ENCODE measurements around the gene ERG. TPM values are rescaled to one million over a fixed set of nuclear protein-coding genes. Genes with fewer than 3 reads are reported as not detected.
A peak's percentile ranks its signal among the peaks of the same experiment; 100 is the strongest.

The ERG gene
- total and polyA plus RNA-seq, 2 experiments from 2014 or later, result 0.14 to 0.44 TPM

- ATAC-seq (no peak), DNase-seq (ENCODE audit: low spot score) (peak; percentile 12)
- peak in 1 of 2 experiments; percentile 33; a peak in 1 of 4 replicates for TF ChIP-seq CTCF (conservative IDR thresholded peaks at IDR 0.05; ENCODE audit: low read depth in 2 of 2)
- TF ChIP-seq, protein P1, sequence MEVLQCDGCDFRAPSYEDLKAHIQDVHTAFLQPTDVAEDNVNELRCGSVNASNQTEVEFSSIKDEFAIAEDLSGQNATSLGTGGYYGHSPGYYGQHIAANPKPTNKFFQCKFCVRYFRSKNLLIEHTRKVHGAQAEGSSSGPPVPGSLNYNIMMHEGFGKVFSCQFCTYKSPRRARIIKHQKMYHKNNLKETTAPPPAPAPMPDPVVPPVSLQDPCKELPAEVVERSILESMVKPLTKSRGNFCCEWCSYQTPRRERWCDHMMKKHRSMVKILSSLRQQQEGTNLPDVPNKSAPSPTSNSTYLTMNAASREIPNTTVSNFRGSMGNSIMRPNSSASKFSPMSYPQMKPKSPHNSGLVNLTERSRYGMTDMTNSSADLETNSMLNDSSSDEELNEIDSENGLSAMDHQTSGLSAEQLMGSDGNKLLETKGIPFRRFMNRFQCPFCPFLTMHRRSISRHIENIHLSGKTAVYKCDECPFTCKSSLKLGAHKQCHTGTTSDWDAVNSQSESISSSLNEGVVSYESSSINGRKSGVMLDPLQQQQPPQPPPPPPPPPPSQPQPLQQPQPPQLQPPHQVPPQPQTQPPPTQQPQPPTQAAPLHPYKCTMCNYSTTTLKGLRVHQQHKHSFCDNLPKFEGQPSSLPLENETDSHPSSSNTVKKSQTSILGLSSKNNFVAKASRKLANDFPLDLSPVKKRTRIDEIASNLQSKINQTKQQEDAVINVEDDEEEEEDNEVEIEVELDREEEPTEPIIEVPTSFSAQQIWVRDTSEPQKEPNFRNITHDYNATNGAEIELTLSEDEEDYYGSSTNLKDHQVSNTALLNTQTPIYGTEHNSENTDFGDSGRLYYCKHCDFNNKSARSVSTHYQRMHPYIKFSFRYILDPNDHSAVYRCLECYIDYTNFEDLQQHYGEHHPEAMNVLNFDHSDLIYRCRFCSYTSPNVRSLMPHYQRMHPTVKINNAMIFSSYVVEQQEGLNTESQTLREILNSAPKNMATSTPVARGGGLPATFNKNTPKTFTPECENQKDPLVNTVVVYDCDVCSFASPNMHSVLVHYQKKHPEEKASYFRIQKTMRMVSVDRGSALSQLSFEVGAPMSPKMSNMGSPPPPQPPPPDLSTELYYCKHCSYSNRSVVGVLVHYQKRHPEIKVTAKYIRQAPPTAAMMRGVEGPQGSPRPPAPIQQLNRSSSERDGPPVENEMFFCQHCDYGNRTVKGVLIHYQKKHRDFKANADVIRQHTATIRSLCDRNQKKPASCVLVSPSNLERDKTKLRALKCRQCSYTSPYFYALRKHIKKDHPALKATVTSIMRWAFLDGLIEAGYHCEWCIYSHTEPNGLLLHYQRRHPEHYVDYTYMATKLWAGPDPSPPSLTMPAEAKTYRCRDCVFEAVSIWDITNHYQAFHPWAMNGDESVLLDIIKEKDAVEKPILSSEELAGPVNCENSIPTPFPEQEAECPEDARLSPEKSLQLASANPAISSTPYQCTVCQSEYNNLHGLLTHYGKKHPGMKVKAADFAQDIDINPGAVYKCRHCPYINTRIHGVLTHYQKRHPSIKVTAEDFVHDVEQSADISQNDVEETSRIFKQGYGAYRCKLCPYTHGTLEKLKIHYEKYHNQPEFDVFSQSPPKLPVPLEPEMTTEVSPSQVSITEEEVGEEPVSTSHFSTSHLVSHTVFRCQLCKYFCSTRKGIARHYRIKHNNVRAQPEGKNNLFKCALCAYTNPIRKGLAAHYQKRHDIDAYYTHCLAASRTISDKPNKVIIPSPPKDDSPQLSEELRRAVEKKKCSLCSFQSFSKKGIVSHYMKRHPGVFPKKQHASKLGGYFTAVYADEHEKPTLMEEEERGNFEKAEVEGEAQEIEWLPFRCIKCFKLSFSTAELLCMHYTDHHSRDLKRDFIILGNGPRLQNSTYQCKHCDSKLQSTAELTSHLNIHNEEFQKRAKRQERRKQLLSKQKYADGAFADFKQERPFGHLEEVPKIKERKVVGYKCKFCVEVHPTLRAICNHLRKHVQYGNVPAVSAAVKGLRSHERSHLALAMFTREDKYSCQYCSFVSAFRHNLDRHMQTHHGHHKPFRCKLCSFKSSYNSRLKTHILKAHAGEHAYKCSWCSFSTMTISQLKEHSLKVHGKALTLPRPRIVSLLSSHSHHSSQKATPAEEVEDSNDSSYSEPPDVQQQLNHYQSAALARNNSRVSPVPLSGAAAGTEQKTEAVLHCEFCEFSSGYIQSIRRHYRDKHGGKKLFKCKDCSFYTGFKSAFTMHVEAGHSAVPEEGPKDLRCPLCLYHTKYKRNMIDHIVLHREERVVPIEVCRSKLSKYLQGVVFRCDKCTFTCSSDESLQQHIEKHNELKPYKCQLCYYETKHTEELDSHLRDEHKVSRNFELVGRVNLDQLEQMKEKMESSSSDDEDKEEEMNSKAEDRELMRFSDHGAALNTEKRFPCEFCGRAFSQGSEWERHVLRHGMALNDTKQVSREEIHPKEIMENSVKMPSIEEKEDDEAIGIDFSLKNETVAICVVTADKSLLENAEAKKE (CRISPR knock-in tag; IDR thresholded peaks at IDR 0.05), result no peak
- Histone ChIP-seq H3K27ac (ENCODE audit: low read depth) (no peak overlapping the region), H3K27me3 (ENCODE audit: insufficient read depth) (no peaks in the 10 kb centered on the region), H4K20me1 (replicated peaks; ENCODE audit: insufficient read depth) (no peaks in the 10 kb centered on the region), H3K79me2 (replicated peaks; ENCODE audit: insufficient read depth) (no peaks in the 10 kb centered on the region), H2AFZ (no peak overlapping the region), H3K4me2 (no peak overlapping the region), H3K4me3 (no peak overlapping the region), H3K9me2 (ENCODE audit: insufficient read depth) (peaks cover 3% of the 10 kb centered on the region; the same call in 1 of the 2 replicates), H3K4me1 (ENCODE audit: insufficient read depth) (no peaks in the 10 kb centered on the region), H3F3A (replicated peaks; ENCODE audit: low read depth) (no peaks in the 10 kb centered on the region), H3K36me3 (ENCODE audit: insufficient read depth) (no peaks in the 10 kb centered on the region)
- Mint-ChIP-seq H3K4me3 (no peak overlapping the region), H3K27ac (no peak overlapping the region), H3K9me3 (no peaks in the 10 kb centered on the region; the same call in 1 of the 3 replicates), H3K36me3 (ENCODE audit: low read depth) (no peaks in the 10 kb centered on the region; the same call in 2 of the 3 replicates), H3K27me3 (ENCODE audit: insufficient read depth, low read depth, poor library complexity) (no peaks in the 10 kb centered on the region), H3K4me1 (peaks cover 5% of the 10 kb centered on the region; the same call in 2 of the 3 replicates)
Measured at GRCh38 chr21:38380481-38381137, 117.7 kb downstream of the ERG start.
